Ishikawa (cell line): ENCODE measurements around the gene ERP44.

ENCODE experiments used
- CEBPB ChIP-seq: IDR thresholded peaks from 2 replicates; pipeline ENCODE4 v1.6.1; 2012
- CREB1 ChIP-seq: IDR thresholded peaks from 2 replicates; pipeline ENCODE4 v1.6.1; 2012; ENCODE audit warnings: low read depth
- EGR1 ChIP-seq: IDR thresholded peaks from 2 replicates; pipeline ENCODE4 v1.6.1; 2012
- EP300 ChIP-seq: IDR thresholded peaks from 2 replicates; pipeline ENCODE4 v1.6.1; 2012; ENCODE audit warnings: borderline replicate concordance
- FOXM1 ChIP-seq: IDR thresholded peaks from 2 replicates; pipeline ENCODE4 v1.6.1; 2012; ENCODE audit warnings: low read depth, borderline replicate concordance
- MAX ChIP-seq: IDR thresholded peaks from 2 replicates; pipeline ENCODE4 v1.6.1; 2012
- NFIC ChIP-seq: IDR thresholded peaks from 2 replicates; pipeline ENCODE4 v1.6.1; 2012
- RAD21 ChIP-seq: IDR thresholded peaks from 2 replicates; pipeline ENCODE4 v1.6.1; 2012; ENCODE audit warnings: low read depth
- TAF1 ChIP-seq: IDR thresholded peaks from 2 replicates; pipeline ENCODE4 v1.6.1; 2012; ENCODE audit warnings: low read depth, mild to moderate bottlenecking
- TCF12 ChIP-seq: IDR thresholded peaks from 2 replicates; pipeline ENCODE4 v1.6.1; 2012; ENCODE audit warnings: low read depth
- TEAD4 ChIP-seq: IDR thresholded peaks from 2 replicates; pipeline ENCODE4 v1.6.1; 2012
- USF1 ChIP-seq: IDR thresholded peaks from 2 replicates; pipeline ENCODE4 v1.6.1; 2012
- YY1 ChIP-seq: IDR thresholded peaks from 2 replicates; pipeline ENCODE4 v1.6.1; 2012; ENCODE audit warnings: low read depth
- ZBTB7A ChIP-seq: IDR thresholded peaks from 2 replicates; pipeline ENCODE4 v1.6.1; 2012; ENCODE audit warnings: low read depth
- TF ChIP-seq, protein P1 (sequence below): IDR thresholded peaks from 2 replicates; pipeline ENCODE4 v1.6.1; 2012; ENCODE audit warnings: low read depth, mild to moderate bottlenecking

ERP44 gene

DNA sequence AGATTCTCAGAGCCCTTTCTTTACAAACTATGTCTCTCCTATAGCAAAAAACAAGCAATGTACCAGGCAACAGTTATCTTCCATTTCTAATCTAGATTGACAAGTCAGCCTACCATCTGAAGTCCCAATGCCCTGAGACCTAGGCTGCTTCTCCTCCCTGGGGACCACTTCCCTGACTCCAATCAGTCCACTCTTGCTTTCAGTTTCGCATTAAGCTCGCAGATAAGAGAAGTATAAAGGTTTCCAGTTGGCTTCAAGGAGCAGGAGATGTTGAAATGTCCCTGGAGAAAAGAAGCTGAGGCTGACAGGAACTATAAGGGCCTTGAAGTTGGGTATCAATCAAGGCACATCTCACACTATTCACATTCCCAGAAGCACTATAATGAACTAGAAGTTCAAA is 32.3 kb downstream of the ERP44 start:
- TF ChIP-seq EGR1: no peak
- TF ChIP-seq USF1: no peak
- TF ChIP-seq TCF12: no peak
- TF ChIP-seq MAX: no peak
- no peak for TF ChIP-seq ZBTB7A
- TF ChIP-seq CREB1: no peak
- TF ChIP-seq EP300: no peak
- no peak for TF ChIP-seq CEBPB
- TF ChIP-seq TAF1: no peak
- no peak for TF ChIP-seq RAD21
- no peak for TF ChIP-seq TEAD4
- no peak for TF ChIP-seq NFIC
- TF ChIP-seq, protein P1, sequence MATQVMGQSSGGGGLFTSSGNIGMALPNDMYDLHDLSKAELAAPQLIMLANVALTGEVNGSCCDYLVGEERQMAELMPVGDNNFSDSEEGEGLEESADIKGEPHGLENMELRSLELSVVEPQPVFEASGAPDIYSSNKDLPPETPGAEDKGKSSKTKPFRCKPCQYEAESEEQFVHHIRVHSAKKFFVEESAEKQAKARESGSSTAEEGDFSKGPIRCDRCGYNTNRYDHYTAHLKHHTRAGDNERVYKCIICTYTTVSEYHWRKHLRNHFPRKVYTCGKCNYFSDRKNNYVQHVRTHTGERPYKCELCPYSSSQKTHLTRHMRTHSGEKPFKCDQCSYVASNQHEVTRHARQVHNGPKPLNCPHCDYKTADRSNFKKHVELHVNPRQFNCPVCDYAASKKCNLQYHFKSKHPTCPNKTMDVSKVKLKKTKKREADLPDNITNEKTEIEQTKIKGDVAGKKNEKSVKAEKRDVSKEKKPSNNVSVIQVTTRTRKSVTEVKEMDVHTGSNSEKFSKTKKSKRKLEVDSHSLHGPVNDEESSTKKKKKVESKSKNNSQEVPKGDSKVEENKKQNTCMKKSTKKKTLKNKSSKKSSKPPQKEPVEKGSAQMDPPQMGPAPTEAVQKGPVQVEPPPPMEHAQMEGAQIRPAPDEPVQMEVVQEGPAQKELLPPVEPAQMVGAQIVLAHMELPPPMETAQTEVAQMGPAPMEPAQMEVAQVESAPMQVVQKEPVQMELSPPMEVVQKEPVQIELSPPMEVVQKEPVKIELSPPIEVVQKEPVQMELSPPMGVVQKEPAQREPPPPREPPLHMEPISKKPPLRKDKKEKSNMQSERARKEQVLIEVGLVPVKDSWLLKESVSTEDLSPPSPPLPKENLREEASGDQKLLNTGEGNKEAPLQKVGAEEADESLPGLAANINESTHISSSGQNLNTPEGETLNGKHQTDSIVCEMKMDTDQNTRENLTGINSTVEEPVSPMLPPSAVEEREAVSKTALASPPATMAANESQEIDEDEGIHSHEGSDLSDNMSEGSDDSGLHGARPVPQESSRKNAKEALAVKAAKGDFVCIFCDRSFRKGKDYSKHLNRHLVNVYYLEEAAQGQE: no peak

DNA sequence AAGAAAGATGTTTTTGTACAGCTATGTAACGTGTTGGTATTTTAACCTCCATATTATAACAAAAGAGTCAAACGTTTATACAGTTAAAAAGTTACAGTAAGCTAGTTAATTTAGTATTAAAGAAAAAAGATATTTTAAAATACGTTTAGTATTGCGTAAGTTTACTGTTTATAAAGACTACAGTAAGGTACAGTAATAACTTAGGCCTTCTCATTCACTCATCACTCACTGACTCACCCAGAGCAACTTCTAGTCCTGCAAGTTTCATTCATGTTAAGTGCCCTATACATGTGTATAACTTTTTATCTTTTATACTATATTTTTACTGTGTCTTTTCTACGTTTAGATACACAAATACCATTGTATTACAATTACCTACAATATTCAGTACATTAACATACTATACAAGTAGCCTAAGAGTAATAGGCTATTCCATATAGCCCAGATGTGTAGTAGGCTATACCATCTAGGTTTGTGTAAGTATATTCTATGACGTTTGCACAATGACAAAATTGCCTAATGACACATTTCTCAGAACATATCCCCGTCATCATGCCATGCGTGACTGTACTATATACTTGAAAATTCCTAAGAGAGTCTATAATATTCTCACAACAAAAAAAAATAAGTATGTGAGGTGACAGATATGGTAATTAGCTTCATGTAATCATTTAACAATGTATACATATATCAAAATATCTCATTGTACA is 33.8 kb downstream of the ERP44 start:
- no peak for TF ChIP-seq TAF1
- TF ChIP-seq EGR1: no peak
- no peak for TF ChIP-seq USF1
- TF ChIP-seq TCF12: no peak
- no peak for TF ChIP-seq NFIC
- TF ChIP-seq, protein P1: no peak
- no peak for TF ChIP-seq EP300
- no peak for TF ChIP-seq TEAD4

GRCh38 chr9:100063185-100063584 is 35.6 kb downstream of the ERP44 start:
- no peak for TF ChIP-seq TEAD4

DNA sequence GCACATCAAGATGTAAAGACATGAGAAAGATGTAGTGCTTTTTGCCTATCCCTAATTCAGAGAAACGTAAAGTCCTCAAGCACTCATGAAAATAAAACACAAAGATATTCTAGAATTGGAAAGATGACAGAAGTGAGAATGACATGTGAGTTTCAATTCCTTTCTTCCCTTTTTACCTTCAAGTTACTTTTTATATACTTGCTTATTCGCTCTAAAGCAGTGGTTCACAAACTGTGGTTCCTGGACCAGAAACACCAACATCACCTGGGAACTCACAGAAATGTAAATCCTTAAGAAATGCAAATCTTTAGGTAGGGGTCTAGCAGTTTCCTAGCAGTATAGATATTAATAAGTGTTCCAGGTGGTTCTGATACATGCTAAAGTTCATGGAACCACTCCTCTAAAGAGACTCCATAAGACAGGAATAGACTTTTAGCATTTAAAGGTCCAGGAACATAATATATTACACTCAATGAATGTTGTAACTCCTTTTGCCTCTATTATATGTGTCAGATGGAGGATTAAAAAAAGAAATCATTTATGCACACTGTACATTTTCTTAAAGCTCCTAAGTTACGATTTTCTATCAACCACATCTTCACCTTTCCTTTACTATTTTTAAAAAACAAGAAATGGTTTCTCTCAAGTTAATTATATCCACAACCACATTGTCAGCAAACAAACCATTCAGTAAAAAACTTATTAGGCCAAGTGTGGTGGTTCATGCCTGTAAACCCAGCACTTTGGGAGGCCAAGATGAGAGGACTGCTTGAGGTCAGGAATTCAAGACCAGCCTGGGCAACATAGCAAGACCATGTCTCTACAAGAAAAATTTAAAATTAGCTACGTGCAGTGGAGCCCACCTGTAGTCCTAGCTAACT is 39.9 kb downstream of the ERP44 start:
- TF ChIP-seq, protein P1: no peak
- TF ChIP-seq RAD21 (no peak), CREB1 (no peak), EP300 (no peak), YY1 (no peak), TEAD4 (no peak), NFIC (no peak), FOXM1 (no peak), MAX (no peak), USF1 (no peak)
